ENCODE measurements around the gene RBM38. TPM values are rescaled to one million over a fixed set of nuclear protein-coding genes. Genes with fewer than 3 reads are reported as not detected.

Gene RBM38
- total and polyA plus RNA-seq, 2 of the 4 experiments (the other 2 are of a cell fraction) = 5.2 to 11.9 TPM

DNA sequence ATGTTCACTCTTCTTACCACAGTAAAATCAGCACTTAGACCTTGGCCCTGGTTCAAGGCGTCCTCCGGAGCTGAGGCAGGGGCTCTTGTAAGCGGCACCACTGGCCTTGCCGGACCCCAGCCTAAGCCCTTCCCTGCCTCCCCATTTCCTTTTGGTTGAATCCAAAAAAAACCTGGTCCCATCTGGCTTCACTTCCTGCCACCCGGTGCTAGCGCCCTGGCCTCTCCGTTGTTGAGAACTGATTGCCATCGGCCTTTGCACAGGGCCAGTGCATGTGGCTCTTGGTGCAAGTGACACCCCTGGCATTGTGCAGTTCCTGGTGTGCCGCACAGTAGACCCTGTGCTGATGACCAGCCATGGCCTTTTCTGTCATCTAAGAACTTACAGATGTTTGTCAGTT is 19.0 kb upstream of the RBM38 start:
- DNase-seq (no peak), ATAC-seq (ENCODE audit: low read depth) (no peak)
- no peaks in the 10 kb centered on the region for H3K27me3 ChIP-seq (ENCODE audit: control insufficient read depth, insufficient read depth, low read length)
- no peak overlapping the region for H3K4ac ChIP-seq (ENCODE audit: low read depth, low read length)
- TF ChIP-seq USF2 (IDR thresholded peaks at IDR 0.05; ENCODE audit: low read depth, low read length) (no peak), SMC3 (IDR thresholded peaks at IDR 0.05; ENCODE audit: low read depth, low read length) (no peak), MAZ (IDR thresholded peaks at IDR 0.05; ENCODE audit: borderline replicate concordance, low read depth, low read length) (no peak), BHLHE40 (IDR thresholded peaks at IDR 0.05; ENCODE audit: low read depth, low read length) (no peak), RAD21 (IDR thresholded peaks at IDR 0.05; ENCODE audit: low read length) (no peak)
- H3K4me1 ChIP-seq (ENCODE audit: control insufficient read depth, insufficient read depth, low read length) = no peaks in the 10 kb centered on the region
- H3K4me2 ChIP-seq (ENCODE audit: low read depth, low read length) = no peak overlapping the region
- POLR2A ChIA-PET (ENCODE audit: unreplicated experiment) = no interaction called here
- H4K8ac ChIP-seq (ENCODE audit: low read depth in 2 of 2, low read length in 2 of 2) = no peak overlapping the region
- no peak overlapping the region for H3K18ac ChIP-seq (ENCODE audit: low read depth, low read length)
- H4K91ac ChIP-seq (ENCODE audit: insufficient read depth, low read depth, low read length) = no peak overlapping the region
- peaks cover 75% of the 10 kb centered on the region for H3K36me3 ChIP-seq (ENCODE audit: control insufficient read depth, insufficient read depth, low read length)
- no peaks in the 10 kb centered on the region for H3K9me3 ChIP-seq (ENCODE audit: control insufficient read depth, insufficient read depth, low read length)
- H2BK15ac ChIP-seq (ENCODE audit: low read depth, low read length) = no peak overlapping the region
- no peak overlapping the region for H2AK5ac ChIP-seq (ENCODE audit: low read depth, low read length)
- no peak overlapping the region for H3K9ac ChIP-seq (ENCODE audit: low read depth, low read length)
- H3K23ac ChIP-seq (ENCODE audit: low read depth, low read length) = no peak overlapping the region
- no peak overlapping the region for H3K4me3 ChIP-seq (ENCODE audit: insufficient read depth, low read depth, low read length)
- in situ Hi-C loops (cut with MboI; ENCODE audit: low sequenced_read_pairs) (loop anchor here (25.0 kb wide), 1 partner anchor 985 kb away; the partner anchor contains the start of genes AURKA and CSTF1), intact Hi-C loops (cut with micrococcal nuclease) (no loop called here), dilution Hi-C loops (cut with HindIII; ENCODE audit: low sequenced_read_pairs, unreplicated experiment) (no loop called here)
- no peak overlapping the region for H4K5ac ChIP-seq (ENCODE audit: low read depth, low read length)
- no peak overlapping the region for H3K27ac ChIP-seq (ENCODE audit: insufficient read depth, low read length)
- WGBS, 2 experiments (ENCODE audit: extremely low coverage in 2 of 2, insufficient read length in 1 of 2) = 92% methylated on average over 7 of the region's 9 CpGs; no CpG with 5 or more reads in 1 of the 2 experiments
- no peak overlapping the region for H2AFZ ChIP-seq (replicated peaks; ENCODE audit: low read length, poor library complexity)
- no peaks in the 10 kb centered on the region for H3K9me1 ChIP-seq (ENCODE audit: insufficient read depth, low read length)
- no peaks in the 10 kb centered on the region for H4K20me1 ChIP-seq (ENCODE audit: insufficient read depth, low read length)
- H3K79me1 ChIP-seq (ENCODE audit: low read depth in 1 of 2, low read length in 2 of 2) = no peaks in the 10 kb centered on the region; a peak in 1 of 4 replicates
- no peak overlapping the region for H2BK20ac ChIP-seq (ENCODE audit: low read depth, low read length)
- no peak overlapping the region for H3K14ac ChIP-seq (replicated peaks; ENCODE audit: low read depth, low read length)
- H2BK5ac ChIP-seq (ENCODE audit: low read depth, low read length, poor library complexity, severe bottlenecking) = no peak overlapping the region
- no peak overlapping the region for H2BK120ac ChIP-seq (ENCODE audit: low read depth, low read length)
- no peak overlapping the region for H3K56ac ChIP-seq (ENCODE audit: extremely low read depth, insufficient read depth, low read length)
- no TSS peak for BruUV-seq (replicated peaks)
- CTCF ChIA-PET = no interaction called here
- H2AK9ac ChIP-seq (replicated peaks; ENCODE audit: low read depth, low read length, poor library complexity) = no peak overlapping the region

Measured in IMR-90 (cell line).